LNCaP clone FGC (cell line): ENCODE results near the gene WNT9B.

Experiments used
- DNase-seq: peaks from one replicate; pipeline ENCODE4 v3.0.0-alpha.2; 2011; ENCODE audit warnings: low read depth
- H3K4me3 ChIP-seq: 2 replicates; pipeline ENCODE4 v1.5.1; 2011; ENCODE audit warnings: mild to moderate bottlenecking, low read depth, low read length, control low read depth
- CTCF ChIP-seq: IDR thresholded peaks from 2 replicates; pipeline ENCODE4 v1.5.1; 2012; ENCODE audit warnings: mild to moderate bottlenecking; ENCODE audit not compliant: control insufficient read depth, insufficient read depth; ENCODE audit errors: extremely low read depth

WNT9B gene

DNA sequence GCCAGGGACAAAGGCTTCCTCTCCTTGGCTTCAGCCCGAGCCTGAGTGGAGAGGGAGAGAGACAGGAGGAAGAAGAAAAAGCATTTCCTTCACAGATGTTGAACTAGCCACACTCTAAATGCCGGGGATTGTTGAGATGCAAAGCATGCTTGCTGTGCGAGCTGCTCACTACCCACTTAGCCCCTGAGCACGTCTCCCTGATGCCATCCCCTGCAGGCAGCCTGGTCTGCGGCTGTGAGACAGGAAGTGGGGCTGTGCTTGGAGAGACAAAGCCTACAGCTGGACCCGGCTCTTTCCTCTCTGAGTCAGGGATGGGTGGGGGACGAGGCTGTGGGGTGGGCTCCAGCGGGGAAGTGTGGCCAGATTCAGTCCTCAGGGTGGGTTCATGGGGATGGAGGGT lies 13.7 kb downstream of the WNT9B start:
- no peak for DNase-seq
- no peak overlapping the region for H3K4me3 ChIP-seq
- no peak for TF ChIP-seq CTCF

DNA sequence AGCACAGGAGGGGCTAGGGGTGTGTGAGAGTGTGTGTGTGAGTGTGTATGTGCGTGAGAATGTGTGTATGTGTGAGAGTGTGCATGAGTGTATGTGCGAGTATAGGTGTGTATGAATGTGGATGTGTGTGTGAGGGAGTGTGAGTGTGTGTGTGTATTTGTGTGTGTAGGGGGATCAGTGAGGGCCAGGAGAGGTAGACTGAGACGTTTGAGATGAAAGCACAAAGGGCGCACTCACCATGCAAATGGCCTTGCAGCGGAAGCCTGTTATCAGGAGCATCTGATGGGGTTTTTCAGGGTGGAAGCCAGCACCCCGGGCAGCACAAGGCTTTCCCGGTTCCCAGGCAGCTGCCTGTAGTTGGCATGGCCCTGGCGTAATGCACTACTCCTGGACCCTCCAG lies 14.9 kb downstream of the WNT9B start:
- no peak for TF ChIP-seq CTCF
- no peak for DNase-seq
- no peak overlapping the region for H3K4me3 ChIP-seq

DNA sequence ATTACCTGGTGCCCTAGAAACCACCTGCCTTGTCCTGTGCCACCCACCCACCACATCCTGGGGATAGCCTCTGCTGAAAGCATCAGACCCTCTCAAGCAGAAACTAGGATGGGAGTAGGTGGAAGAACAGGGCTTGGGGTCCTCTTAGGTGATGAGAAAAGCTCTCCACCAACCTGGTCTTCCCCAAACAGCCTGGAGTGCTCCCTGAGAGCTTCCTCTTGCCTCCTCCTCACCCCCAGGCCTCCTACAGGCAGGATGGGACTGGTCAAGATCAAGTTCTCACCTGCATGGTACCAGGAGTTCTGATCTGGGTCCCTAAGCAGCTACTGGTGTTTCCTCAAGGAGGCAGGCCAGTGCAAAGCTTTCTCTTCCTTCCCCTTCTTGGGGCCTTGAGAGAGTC lies 15.4 kb downstream of the WNT9B start:
- no peak overlapping the region for H3K4me3 ChIP-seq
- TF ChIP-seq CTCF, result no peak
- DNase-seq, result no peak

DNA sequence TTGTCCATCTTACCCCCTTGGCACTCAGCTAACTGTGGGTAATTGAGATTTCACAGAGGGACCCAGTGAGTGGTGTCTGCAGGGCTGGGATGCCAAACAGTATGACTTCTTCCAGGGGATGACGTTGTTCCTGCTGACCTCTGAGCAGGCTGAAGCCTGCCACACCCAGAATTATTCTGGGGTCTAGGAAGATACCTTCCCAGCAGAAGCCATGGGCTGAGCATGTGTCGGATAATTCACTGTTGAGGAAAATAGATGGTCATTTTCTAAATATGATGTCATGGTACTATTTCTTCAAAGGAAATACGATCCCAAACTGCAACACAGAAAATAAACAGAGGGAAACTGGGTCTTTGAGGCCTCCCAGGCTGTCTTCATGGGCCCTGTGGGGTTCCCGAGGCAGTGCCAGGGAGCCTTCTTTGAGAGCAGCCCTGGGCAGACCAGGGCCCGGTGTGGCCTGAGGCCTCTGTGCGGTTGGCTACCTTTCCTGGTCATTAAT lies 17.4 kb downstream of the WNT9B start:
- no peak overlapping the region for H3K4me3 ChIP-seq
- DNase-seq, result no peak
- TF ChIP-seq CTCF, result no peak

DNA sequence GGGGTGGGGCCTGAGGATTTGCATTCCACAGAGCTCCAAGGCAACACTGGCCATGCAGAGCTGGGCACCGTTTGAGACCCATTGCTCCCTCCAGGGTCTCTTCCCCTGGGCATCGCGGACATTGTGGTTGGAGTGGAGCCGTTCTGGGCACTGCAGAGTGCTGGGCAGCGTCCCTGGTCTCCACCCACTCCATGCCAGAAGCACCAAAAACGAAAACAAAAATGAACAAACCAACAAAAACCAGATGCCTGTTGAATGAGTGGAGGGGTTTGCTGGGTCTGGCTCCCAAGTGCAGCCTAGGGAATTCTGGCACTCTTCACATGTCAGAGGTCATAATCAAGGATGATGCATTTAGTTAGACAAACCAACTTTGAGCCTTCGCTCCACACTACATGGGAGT lies 17.9 kb downstream of the WNT9B start:
- H3K4me3 ChIP-seq, result no peak overlapping the region
- TF ChIP-seq CTCF, result no peak
- DNase-seq, result no peak

- TF ChIP-seq CTCF, result no peak
- no peak overlapping the region for H3K4me3 ChIP-seq
- DNase-seq, result no peak
Measured at GRCh38 chr17:46869975-46870803, 18.8 kb downstream of the WNT9B start.

- H3K4me3 ChIP-seq, result no peak overlapping the region
- no peak for DNase-seq
- TF ChIP-seq CTCF, result no peak
Measured at GRCh38 chr17:46872421-46872820, 21.0 kb downstream of the WNT9B start.
